Epidermal melanocyte (primary cell): ENCODE measurements around the gene DEAF1.
A peak's percentile ranks its signal among the peaks of the same experiment; 100 is the strongest.
"Not testable (repeated sequence)": the region's sequence is repeated elsewhere in the genome, so short reads cannot be mapped to it uniquely, and the experiment has no call there.

Experiments used
- DNase-seq: peaks from one replicate; pipeline ENCODE4 v3.0.0; 2011; ENCODE audit warnings: low spot score; ENCODE audit not compliant: insufficient read length

Gene DEAF1, protein sequence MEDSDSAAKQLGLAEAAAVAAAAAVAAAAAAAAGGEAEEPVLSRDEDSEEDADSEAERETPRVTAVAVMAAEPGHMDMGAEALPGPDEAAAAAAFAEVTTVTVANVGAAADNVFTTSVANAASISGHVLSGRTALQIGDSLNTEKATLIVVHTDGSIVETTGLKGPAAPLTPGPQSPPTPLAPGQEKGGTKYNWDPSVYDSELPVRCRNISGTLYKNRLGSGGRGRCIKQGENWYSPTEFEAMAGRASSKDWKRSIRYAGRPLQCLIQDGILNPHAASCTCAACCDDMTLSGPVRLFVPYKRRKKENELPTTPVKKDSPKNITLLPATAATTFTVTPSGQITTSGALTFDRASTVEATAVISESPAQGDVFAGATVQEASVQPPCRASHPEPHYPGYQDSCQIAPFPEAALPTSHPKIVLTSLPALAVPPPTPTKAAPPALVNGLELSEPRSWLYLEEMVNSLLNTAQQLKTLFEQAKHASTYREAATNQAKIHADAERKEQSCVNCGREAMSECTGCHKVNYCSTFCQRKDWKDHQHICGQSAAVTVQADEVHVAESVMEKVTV

GRCh38 chr11:694563-695287, at the start of gene DEAF1:
Gene DEAF1, minus strand, starts transcription at chr11:695222. Its CDS starts 175 bp downstream, at chr11:695047.
- DNase-seq = peak; percentile 58

GRCh38 chr11:742571-743201, 47.7 kb upstream of the DEAF1 start:
- DNase-seq = no peak

DNA sequence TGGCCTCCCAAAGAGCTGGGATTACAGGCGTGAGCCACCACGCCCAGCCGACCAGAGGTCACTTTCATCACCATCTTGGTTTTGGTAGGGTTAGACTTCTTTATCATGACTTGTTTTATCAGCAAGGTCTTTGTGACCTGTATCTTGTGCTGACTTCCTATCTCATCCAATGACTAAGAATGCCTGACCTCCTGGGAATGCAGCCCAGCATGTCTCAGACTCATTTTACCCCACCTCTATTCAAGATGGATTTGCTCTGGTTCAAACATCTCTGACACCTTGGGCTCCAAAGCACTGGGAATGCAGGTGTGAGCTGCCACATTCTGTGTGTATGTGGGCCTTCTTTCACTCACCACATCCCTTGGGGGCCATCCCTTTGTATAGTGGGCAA, 47.1 kb upstream of the DEAF1 start:
- no peak for DNase-seq

DNA sequence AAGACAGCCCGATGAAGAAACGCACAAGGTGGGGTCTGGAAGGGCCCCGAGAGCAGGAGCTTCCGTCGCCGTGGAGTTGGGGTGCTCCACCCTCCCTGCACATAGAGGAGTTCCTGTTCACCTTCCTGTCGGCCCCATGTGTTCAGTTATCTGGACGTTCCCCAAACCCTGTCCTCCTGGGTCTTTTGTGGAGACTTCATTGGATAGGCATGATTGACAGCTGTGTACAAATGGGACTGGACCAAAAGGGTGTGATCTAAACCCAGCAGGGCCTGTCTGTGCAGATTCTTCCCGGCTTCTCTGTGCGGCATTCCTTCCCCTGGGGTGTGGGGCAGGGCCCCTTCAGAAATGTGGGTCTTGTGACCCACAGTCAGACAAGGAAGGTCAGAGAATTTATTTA, 42.9 kb upstream of the DEAF1 start:
- DNase-seq = not testable (repeated sequence)

- no peak for DNase-seq
Observed at GRCh38 chr11:737366-737765, 42.3 kb upstream of the DEAF1 start.

DNA sequence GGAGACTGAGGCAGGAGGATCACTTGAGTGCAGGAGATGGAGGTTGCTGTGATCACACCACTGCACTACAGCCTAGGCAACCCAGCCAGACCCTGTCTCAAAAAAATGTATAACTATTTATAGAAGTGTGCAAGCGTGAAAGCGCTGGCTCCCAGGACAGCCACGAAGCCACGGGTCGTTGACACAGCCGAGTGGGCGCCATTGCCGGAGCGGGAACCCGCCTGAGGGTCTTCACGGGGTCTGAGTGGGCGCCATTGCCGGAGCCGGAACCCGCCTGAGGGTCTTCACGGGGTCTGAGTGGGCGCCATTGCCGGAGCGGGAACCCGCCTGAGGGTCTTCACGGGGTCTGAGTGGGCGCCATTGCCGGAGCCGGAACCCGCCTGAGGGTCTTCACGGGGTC, 39.5 kb upstream of the DEAF1 start:
- DNase-seq = not testable (repeated sequence)

DNA sequence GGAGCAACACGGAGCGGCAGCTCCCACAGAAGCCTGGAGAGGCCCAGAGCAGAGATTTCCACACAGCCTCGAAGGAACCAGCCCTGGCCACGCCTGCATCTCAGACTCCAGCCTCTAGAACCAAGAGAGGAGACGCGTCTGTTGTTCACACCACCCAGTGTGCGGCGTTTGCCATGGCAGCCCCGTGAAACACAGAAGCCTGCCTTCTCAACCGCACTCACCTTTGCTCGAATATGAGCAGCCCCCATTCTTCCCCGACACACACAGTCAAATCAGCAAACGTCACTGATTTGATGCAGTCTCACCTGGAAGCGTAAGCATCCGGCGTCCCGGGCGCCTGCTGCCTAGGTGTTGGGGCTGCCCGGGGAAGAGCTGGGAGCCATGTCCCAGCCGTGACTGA, 38.0 kb upstream of the DEAF1 start:
- DNase-seq = no peak

DNA sequence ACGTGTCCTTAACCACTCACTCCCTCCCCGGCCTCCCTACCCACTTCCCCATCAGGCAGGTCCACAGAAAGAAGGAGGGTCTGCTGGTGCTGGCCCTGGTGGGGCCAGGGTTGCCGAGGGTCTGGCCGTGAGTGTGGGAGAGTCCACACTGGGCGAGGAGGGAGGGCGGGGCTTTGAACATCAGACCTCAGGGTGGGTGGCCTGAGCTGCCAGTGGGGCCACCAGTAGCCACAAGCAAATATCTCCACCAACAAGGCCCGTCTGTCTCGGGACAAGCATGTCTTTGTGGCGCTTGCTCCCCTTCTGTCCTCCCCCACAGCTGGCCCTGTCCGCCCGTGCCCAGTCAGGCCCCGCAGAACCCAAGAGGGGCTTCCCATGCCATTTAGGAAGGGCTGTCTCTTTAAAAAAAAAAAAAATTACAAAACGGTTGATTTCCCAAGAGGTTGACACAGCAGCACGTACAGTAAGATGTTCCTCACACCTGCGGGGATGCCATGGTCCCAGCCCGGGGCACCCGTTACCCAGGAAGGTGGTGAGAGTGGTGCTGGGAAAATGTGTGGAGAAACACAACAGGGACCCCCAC, 34.6 kb upstream of the DEAF1 start:
- peak; percentile 70 for DNase-seq

GRCh38 chr11:728901-729491, 34.0 kb upstream of the DEAF1 start:
- DNase-seq = no peak

DNA sequence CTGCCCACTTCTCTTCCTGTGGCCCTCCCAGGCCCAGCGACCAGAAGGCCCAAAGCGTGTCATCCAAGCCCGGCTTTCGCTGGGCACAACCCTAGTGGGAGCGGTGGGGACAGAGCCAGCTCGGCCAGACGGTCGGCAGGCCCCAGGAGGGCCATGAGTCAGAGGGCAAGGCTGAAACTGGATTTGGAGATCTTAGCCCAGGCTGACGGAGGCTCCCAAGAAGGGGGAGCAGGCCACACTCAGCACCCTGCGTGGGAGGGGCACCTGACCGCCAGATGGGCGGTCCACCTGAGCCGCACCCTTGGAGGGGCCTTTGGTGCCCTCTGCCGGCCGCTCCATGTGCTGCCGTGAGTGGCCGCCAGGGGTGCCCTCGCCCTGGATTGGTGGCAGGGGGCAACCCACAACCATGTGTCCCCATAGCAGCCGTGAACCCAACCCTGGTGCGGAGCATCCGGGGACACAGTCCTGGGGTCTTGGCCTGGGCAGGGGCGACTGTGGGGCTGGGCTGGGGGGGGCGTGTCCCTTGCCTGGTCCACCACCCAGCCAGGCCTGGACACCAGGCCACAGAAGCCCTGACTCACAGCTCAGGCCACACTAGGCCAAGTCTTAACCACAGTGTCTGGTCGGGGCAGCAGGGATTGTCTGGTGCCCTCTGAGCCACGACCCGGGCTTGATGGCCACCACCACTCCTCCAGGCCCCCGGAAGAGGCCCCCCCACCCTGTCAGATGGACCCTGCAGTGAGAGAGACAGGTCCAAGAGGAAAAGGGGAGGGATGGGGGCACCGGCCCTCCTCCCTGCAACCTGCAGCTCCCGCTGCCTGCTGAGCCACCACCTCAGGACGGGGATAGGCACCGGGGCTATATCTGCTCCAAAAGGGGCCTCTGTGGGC, 33.1 kb upstream of the DEAF1 start:
- DNase-seq = peak; percentile 87

- no peak for DNase-seq
Observed at GRCh38 chr11:727281-727701, 32.3 kb upstream of the DEAF1 start.

GRCh38 chr11:726278-727220, 31.5 kb upstream of the DEAF1 start:
- DNase-seq = no peak

DNA sequence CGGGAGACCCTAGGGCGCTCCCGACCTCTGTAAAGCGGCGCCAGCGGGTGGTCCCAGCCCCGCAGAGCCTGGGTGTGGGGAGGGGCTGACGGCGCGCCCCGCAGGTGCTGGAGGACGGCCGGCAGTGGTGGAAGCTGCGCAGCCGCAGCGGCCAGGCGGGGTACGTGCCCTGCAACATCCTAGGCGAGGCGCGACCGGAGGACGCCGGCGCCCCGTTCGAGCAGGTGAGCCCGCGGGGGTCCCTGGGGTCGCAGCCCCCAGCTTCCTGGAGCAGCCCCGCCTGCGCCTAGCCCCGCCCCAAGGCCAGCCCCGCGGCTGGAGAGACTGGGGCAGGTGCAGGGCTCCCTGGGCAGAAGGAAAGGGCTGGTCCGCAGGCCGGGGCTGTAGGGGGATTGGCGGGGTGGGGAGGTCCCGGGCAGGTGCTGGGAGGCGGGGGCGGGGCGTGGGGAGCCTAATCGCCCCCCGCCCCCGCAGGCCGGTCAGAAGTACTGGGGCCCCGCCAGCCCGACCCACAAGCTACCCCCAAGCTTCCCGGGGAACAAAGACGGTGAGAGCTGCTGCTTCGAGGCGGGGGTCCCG, 30.7 kb upstream of the DEAF1 start:
- DNase-seq = no peak

GRCh38 chr11:724778-725386, 29.9 kb upstream of the DEAF1 start:
- no peak for DNase-seq

- DNase-seq = no peak
Observed at GRCh38 chr11:724049-724777, 29.2 kb upstream of the DEAF1 start.

- DNase-seq = no peak
Observed at GRCh38 chr11:723120-723883, 28.3 kb upstream of the DEAF1 start.

DNA sequence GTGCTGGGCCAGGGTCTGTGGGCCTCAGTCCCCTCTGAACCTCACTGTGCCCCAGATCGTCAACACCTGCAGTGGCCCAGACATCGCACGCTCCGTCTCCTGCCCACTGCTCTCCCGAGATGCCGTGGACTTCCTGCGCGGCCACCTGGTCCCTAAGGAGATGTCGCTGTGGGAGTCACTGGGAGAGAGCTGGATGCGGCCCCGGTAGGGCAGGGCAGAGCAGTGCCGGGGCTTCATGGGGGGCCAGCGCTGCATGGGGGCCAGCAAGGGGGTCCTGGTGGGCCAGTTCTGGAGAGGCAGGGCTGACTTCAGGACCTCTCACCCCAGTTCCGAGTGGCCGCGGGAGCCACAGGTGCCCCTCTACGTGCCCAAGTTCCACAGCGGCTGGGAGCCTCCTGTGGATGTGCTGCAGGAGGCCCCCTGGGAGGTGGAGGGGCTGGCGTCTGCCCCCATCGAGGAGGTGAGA, 27.4 kb upstream of the DEAF1 start:
- DNase-seq = no peak
